Measurements from ENCODE around the gene IWS1. TPM values are rescaled to one million over a fixed set of nuclear protein-coding genes. Genes with fewer than 3 reads are reported as not detected.

Gene IWS1
- total RNA-seq, 1 experiment from 2014 or later: 70.5 TPM

DNA sequence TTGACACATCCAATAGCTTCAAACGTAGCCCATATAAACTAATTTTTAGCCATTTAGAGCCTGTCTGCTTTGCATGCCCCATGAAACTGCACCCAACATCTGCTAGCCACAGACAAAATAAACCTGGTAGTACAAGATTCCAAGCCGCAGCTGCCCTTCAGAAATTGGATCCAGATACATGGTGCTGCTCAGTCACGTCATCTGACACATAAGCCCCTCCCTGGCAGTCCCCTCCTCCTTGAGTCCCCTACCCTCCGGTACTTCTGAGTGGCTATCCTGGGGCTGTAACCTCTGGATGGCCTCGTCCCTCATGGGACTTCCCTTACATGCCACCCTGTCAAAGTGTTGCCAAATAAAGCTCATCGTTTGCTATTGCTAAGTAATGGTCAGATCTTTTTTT lies 74.3 kb downstream of the IWS1 start:
- DNase-seq (ENCODE audit: low spot score) (no peak), ATAC-seq (no peak)
- CTCF ChIA-PET: interaction anchor here (0.6 to 2.5 kb wide), 3 partner anchors 28 to 241 kb away, joined by 3 to 14 read pairs (median 3); no protein-coding TSS in a partner anchor
- Mint-ChIP-seq H3K27me3 (ENCODE audit: low read depth) (no peaks in the 10 kb centered on the region), H3K9me3 (no peaks in the 10 kb centered on the region), H3K27ac (no peak overlapping the region), H3K4me1 (peaks cover 41% of the 10 kb centered on the region), H3K4me3 (no peak overlapping the region), H3K36me3 (no peaks in the 10 kb centered on the region)
- TF ChIP-seq GRHL2 (CRISPR knock-in tag; IDR thresholded peaks at IDR 0.05; ENCODE audit: insufficient replicate concordance, severe bottlenecking) (no peak), ZNF219 (CRISPR knock-in tag; IDR thresholded peaks at IDR 0.05; ENCODE audit: borderline replicate concordance) (no peak), HMGA2 (CRISPR knock-in tag; IDR thresholded peaks at IDR 0.05) (no peak), ZNF232 (CRISPR knock-in tag; IDR thresholded peaks at IDR 0.05) (no peak), FOXJ3 (CRISPR knock-in tag; IDR thresholded peaks at IDR 0.05; ENCODE audit: borderline replicate concordance) (no peak), SMAD4 (CRISPR knock-in tag; IDR thresholded peaks at IDR 0.05) (no peak), JAZF1 (CRISPR knock-in tag; IDR thresholded peaks at IDR 0.05) (no peak), GTF2I (CRISPR knock-in tag; conservative IDR thresholded peaks at IDR 0.05) (no peak), ZBTB21 (CRISPR knock-in tag; IDR thresholded peaks at IDR 0.05; ENCODE audit: borderline replicate concordance) (no peak), SOX15 (CRISPR knock-in tag; IDR thresholded peaks at IDR 0.05) (no peak), ETV6 (CRISPR knock-in tag; IDR thresholded peaks at IDR 0.05) (no peak), NR2C2 (CRISPR knock-in tag; IDR thresholded peaks at IDR 0.05) (no peak), EMX1 (CRISPR knock-in tag; IDR thresholded peaks at IDR 0.05) (no peak)
- TF ChIP-seq, protein P1, sequence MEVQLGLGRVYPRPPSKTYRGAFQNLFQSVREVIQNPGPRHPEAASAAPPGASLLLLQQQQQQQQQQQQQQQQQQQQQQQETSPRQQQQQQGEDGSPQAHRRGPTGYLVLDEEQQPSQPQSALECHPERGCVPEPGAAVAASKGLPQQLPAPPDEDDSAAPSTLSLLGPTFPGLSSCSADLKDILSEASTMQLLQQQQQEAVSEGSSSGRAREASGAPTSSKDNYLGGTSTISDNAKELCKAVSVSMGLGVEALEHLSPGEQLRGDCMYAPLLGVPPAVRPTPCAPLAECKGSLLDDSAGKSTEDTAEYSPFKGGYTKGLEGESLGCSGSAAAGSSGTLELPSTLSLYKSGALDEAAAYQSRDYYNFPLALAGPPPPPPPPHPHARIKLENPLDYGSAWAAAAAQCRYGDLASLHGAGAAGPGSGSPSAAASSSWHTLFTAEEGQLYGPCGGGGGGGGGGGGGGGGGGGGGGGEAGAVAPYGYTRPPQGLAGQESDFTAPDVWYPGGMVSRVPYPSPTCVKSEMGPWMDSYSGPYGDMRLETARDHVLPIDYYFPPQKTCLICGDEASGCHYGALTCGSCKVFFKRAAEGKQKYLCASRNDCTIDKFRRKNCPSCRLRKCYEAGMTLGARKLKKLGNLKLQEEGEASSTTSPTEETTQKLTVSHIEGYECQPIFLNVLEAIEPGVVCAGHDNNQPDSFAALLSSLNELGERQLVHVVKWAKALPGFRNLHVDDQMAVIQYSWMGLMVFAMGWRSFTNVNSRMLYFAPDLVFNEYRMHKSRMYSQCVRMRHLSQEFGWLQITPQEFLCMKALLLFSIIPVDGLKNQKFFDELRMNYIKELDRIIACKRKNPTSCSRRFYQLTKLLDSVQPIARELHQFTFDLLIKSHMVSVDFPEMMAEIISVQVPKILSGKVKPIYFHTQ (CRISPR knock-in tag; IDR thresholded peaks at IDR 0.05): no peak
- TF ChIP-seq, protein P2, sequence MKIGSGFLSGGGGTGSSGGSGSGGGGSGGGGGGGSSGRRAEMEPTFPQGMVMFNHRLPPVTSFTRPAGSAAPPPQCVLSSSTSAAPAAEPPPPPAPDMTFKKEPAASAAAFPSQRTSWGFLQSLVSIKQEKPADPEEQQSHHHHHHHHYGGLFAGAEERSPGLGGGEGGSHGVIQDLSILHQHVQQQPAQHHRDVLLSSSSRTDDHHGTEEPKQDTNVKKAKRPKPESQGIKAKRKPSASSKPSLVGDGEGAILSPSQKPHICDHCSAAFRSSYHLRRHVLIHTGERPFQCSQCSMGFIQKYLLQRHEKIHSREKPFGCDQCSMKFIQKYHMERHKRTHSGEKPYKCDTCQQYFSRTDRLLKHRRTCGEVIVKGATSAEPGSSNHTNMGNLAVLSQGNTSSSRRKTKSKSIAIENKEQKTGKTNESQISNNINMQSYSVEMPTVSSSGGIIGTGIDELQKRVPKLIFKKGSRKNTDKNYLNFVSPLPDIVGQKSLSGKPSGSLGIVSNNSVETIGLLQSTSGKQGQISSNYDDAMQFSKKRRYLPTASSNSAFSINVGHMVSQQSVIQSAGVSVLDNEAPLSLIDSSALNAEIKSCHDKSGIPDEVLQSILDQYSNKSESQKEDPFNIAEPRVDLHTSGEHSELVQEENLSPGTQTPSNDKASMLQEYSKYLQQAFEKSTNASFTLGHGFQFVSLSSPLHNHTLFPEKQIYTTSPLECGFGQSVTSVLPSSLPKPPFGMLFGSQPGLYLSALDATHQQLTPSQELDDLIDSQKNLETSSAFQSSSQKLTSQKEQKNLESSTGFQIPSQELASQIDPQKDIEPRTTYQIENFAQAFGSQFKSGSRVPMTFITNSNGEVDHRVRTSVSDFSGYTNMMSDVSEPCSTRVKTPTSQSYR (CRISPR knock-in tag; IDR thresholded peaks at IDR 0.05): no peak
- TF ChIP-seq, protein P3, sequence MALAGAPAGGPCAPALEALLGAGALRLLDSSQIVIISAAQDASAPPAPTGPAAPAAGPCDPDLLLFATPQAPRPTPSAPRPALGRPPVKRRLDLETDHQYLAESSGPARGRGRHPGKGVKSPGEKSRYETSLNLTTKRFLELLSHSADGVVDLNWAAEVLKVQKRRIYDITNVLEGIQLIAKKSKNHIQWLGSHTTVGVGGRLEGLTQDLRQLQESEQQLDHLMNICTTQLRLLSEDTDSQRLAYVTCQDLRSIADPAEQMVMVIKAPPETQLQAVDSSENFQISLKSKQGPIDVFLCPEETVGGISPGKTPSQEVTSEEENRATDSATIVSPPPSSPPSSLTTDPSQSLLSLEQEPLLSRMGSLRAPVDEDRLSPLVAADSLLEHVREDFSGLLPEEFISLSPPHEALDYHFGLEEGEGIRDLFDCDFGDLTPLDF (CRISPR knock-in tag; IDR thresholded peaks at IDR 0.05): no peak
- TF ChIP-seq, protein P4, sequence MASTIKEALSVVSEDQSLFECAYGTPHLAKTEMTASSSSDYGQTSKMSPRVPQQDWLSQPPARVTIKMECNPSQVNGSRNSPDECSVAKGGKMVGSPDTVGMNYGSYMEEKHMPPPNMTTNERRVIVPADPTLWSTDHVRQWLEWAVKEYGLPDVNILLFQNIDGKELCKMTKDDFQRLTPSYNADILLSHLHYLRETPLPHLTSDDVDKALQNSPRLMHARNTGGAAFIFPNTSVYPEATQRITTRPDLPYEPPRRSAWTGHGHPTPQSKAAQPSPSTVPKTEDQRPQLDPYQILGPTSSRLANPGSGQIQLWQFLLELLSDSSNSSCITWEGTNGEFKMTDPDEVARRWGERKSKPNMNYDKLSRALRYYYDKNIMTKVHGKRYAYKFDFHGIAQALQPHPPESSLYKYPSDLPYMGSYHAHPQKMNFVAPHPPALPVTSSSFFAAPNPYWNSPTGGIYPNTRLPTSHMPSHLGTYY (CRISPR knock-in tag; IDR thresholded peaks at IDR 0.05): no peak
- TF ChIP-seq, protein P5, sequence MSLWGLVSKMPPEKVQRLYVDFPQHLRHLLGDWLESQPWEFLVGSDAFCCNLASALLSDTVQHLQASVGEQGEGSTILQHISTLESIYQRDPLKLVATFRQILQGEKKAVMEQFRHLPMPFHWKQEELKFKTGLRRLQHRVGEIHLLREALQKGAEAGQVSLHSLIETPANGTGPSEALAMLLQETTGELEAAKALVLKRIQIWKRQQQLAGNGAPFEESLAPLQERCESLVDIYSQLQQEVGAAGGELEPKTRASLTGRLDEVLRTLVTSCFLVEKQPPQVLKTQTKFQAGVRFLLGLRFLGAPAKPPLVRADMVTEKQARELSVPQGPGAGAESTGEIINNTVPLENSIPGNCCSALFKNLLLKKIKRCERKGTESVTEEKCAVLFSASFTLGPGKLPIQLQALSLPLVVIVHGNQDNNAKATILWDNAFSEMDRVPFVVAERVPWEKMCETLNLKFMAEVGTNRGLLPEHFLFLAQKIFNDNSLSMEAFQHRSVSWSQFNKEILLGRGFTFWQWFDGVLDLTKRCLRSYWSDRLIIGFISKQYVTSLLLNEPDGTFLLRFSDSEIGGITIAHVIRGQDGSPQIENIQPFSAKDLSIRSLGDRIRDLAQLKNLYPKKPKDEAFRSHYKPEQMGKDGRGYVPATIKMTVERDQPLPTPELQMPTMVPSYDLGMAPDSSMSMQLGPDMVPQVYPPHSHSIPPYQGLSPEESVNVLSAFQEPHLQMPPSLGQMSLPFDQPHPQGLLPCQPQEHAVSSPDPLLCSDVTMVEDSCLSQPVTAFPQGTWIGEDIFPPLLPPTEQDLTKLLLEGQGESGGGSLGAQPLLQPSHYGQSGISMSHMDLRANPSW (CRISPR knock-in tag; conservative IDR thresholded peaks at IDR 0.05; ENCODE audit: low read depth): no peak
- POLR2A ChIA-PET: interaction anchor here (1.1 kb wide), 1 partner anchor 16 kb away, joined by 3 read pairs; no protein-coding TSS in a partner anchor
